Mucosa of descending colon (tissue), 3 donors: ENCODE results near the gene POU2F2. TPM values are rescaled to one million over a fixed set of nuclear protein-coding genes. Genes with fewer than 3 reads are reported as not detected.

ENCODE experiments used
- ATAC-seq: fragments of 200-7000 bp; cut with Tn5 transposase; one replicate; pipeline ENCODE4 v1.9.1; 2020; ENCODE audit warnings: mild to moderate bottlenecking, moderate library complexity
- DNase-seq, 3 donors: peaks; one replicate each; pipeline ENCODE4 v3.0.0-alpha.2; 2020
- H3K36me3 ChIP-seq: fragments of 200-600 bp; one replicate; pipeline ENCODE4 v1.8.0; 2021; ENCODE audit warnings: low read depth, mild to moderate bottlenecking
- H3K4me1 ChIP-seq: fragments of 200-600 bp; one replicate; pipeline ENCODE4 v1.8.0; 2021; ENCODE audit warnings: low read depth, mild to moderate bottlenecking
- H3K4me3 ChIP-seq: fragments of 200-600 bp; one replicate; pipeline ENCODE4 v1.8.0; 2021; ENCODE audit warnings: mild to moderate bottlenecking
- H3K9me3 ChIP-seq: fragments of 200-600 bp; one replicate; pipeline ENCODE4 v1.8.0; 2021; ENCODE audit warnings: mild to moderate bottlenecking
- intact Hi-C, 2 donors: fragments of 100-400 bp; cut with DNase I in 1 of 2; cut with micrococcal nuclease in 1 of 2; formaldehyde crosslinking; loops; one replicate each; pipeline versions ENCODE4 v1.11.0 to v1.11.1; 2022; cut with DNase I, micrococcal nuclease
- microRNA-seq: library from miRNA; unstranded; fragments of <30 nt; microRNA quantifications from one replicate; pipeline ENCODE4, GENCODE V29; 2019
- total RNA-seq, 3 donors: library from RNA; stranded (reverse); fragmentation: NEBNext Ultra II Directional in 2 of 3; extraction: Animal tissue kit (Norgen Biotek cat#: 25700) in 2 of 3; gene quantifications; one replicate each; pipeline versions ENCODE4 v1.2.1 to v1.2.4, GENCODE V29; 2021 to 2023
- TF ChIP-seq, protein P1 (sequence below): fragments of 200-600 bp; IDR thresholded peaks from one replicate; pipeline ENCODE4 v1.8.0; 2022; ENCODE audit warnings: antibody characterized with exemption, mild to moderate bottlenecking
- donor health status: DM: no; HTN: no; CAD: no; lungs with moderate emphysema.
- donor health status: DM: no; HTN: no; CAD: no.
- donor health status: DM: no; HTN: yes; CAD: no.

The POU2F2 gene
- total RNA-seq, 3 donors from 2014 or later: 3.9 to 6.8 (median 6.1) TPM

DNA sequence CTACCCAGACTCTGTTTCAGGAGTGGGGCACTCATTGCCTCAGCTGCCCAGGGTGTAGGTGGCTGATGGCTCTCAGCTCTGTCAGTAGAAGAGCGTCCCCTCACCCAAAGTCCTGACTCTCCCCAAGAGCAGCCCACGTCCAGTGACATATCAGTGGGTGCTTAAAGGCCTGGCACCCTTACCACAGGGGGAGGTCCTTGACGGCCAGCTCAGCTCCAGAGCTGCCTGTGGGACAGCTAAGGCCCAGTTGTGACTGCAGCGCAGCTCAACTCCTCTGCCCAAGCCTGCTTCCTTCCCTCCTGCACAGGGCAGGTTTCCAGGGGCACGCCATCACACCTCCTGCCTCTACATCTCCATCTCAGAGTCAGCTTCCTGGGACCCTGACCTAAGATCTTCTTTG lies 94.6 kb downstream of the POU2F2 start:
- H3K9me3 ChIP-seq: no peaks in the 10 kb centered on the region
- TF ChIP-seq, protein P1, sequence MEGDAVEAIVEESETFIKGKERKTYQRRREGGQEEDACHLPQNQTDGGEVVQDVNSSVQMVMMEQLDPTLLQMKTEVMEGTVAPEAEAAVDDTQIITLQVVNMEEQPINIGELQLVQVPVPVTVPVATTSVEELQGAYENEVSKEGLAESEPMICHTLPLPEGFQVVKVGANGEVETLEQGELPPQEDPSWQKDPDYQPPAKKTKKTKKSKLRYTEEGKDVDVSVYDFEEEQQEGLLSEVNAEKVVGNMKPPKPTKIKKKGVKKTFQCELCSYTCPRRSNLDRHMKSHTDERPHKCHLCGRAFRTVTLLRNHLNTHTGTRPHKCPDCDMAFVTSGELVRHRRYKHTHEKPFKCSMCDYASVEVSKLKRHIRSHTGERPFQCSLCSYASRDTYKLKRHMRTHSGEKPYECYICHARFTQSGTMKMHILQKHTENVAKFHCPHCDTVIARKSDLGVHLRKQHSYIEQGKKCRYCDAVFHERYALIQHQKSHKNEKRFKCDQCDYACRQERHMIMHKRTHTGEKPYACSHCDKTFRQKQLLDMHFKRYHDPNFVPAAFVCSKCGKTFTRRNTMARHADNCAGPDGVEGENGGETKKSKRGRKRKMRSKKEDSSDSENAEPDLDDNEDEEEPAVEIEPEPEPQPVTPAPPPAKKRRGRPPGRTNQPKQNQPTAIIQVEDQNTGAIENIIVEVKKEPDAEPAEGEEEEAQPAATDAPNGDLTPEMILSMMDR: no peak
- no peak for ATAC-seq
- H3K36me3 ChIP-seq: no peaks in the 10 kb centered on the region
- no peak for DNase-seq
- no peaks in the 10 kb centered on the region for H3K4me1 ChIP-seq
- no peak overlapping the region for H3K4me3 ChIP-seq
- intact Hi-C loops: no loop called here

Small RNAs within 50 kb of the gene (microRNA-seq; reads per million reads assigned to microRNA genes)
- not detected for gene MIR4323

Other genes starting within 250 kb of the POU2F2 start
- 100 to 1,000 TPM in 1 of 3 donors, 10 to 100 TPM in 2; 84.9 to 125 (median 92.3) TPM for gene ARHGEF1, start 249.3 kb downstream of the POU2F2 start, total RNA-seq
- gene ERFL, start 204.0 kb downstream of the POU2F2 start, total RNA-seq: 1 to 10 TPM in 1 of 3 donors, under 1 TPM in 2; 0.70 to 1.1 (median 0.98) TPM
- 100 to 1,000 TPM; 150 to 160 (median 152) TPM for gene RABAC1, start 173.1 kb downstream of the POU2F2 start, total RNA-seq
- gene ATP1A3, start 138.2 kb downstream of the POU2F2 start, total RNA-seq: 1 to 10 TPM in 1 of 3 donors, not detected in 2; 8.3 TPM
- gene GRIK5, start 62.2 kb downstream of the POU2F2 start, total RNA-seq: 10 to 100 TPM in 1 of 3 donors, 1 to 10 TPM in 1, under 1 TPM in 1; 0.67 to 25.8 (median 2.0) TPM
- 10 to 100 TPM; 11.2 to 17.5 (median 17.0) TPM for gene ZNF574, start 56.3 kb downstream of the POU2F2 start, total RNA-seq
- 10 to 100 TPM; 28.0 to 40.1 (median 35.7) TPM for gene DEDD2, start 85.2 kb upstream of the POU2F2 start, total RNA-seq
- 10 to 100 TPM in 2 of 3 donors, 1 to 10 TPM in 1; 9.9 to 13.4 (median 10.4) TPM for gene ZNF526, start 87.9 kb upstream of the POU2F2 start, total RNA-seq
- 10 to 100 TPM; 41.8 to 52.0 (median 46.9) TPM for gene GSK3A, start 110.2 kb upstream of the POU2F2 start, total RNA-seq
- 10 to 100 TPM; 35.7 to 75.2 (median 42.0) TPM for gene ERF, start 122.7 kb upstream of the POU2F2 start, total RNA-seq
- 10 to 100 TPM; 47.3 to 78.0 (median 50.0) TPM for gene CIC, start 136.8 kb upstream of the POU2F2 start, total RNA-seq
- gene PRR19, start 169.7 kb upstream of the POU2F2 start, total RNA-seq: 1 to 10 TPM in 1 of 3 donors, not detected in 2; 1.0 TPM
- 10 to 100 TPM; 15.3 to 32.6 (median 22.9) TPM for gene PAFAH1B3, start 170.2 kb upstream of the POU2F2 start, total RNA-seq
- under 1 TPM in 2 of 3 donors, not detected in 1; 0.17 to 0.63 TPM for gene TMEM145, start 180.9 kb upstream of the POU2F2 start, total RNA-seq
- gene MEGF8, start 193.2 kb upstream of the POU2F2 start, total RNA-seq: 10 to 100 TPM; 17.6 to 27.0 (median 23.9) TPM